Activated T-cell treated with anti-CD3 and anti-CD28 coated beads, Interleukin-2, amount 50 U/mL, for 1 hour (primary cell): ENCODE data around the gene CXCL3.

Source experiments
- DNase-seq: peaks from one replicate; pipeline ENCODE4 v3.0.0-alpha.2; 2020

CXCL3 gene

GRCh38 chr4:74012130-74012529 lies 26.4 kb downstream of the CXCL3 start:
- DNase-seq: no peak

- DNase-seq: no peak
These were observed 29.2 kb downstream of the CXCL3 start for GRCh38 chr4:74009307-74009706.

- DNase-seq: no peak
These were observed 32.4 kb downstream of the CXCL3 start for GRCh38 chr4:74006009-74006476.

GRCh38 chr4:74005528-74005927 lies 33.0 kb downstream of the CXCL3 start:
- no peak for DNase-seq

GRCh38 chr4:74004668-74005067 lies 33.8 kb downstream of the CXCL3 start:
- DNase-seq: no peak

- no peak for DNase-seq
These were observed 38.2 kb downstream of the CXCL3 start for GRCh38 chr4:74000301-74000700.

GRCh38 chr4:73998040-73999011 lies 40.2 kb downstream of the CXCL3 start, which contains the start of gene CXCL5:
CXCL5 (minus strand) TSS chr4:73998677; CDS start chr4:73998581, 96 bp downstream.
- DNase-seq: no peak

GRCh38 chr4:73992050-73992449 lies 46.4 kb downstream of the CXCL3 start:
- no peak for DNase-seq

GRCh38 chr4:73991742-73992000 lies 46.8 kb downstream of the CXCL3 start:
- no peak for DNase-seq

- no peak for DNase-seq
These were observed 47.3 kb downstream of the CXCL3 start for GRCh38 chr4:73990988-73991741.

- no peak for DNase-seq
These were observed 48.6 kb downstream of the CXCL3 start for GRCh38 chr4:73989928-73990327.

- DNase-seq: no peak
These were observed 49.5 kb downstream of the CXCL3 start for GRCh38 chr4:73989031-73989430.

- no peak for DNase-seq
These were observed 50.4 kb downstream of the CXCL3 start, which contains the start of gene PPBP for GRCh38 chr4:73988061-73988460. PPBP (minus strand) TSS chr4:73988190; CDS start chr4:73988103, 87 bp downstream.
